GM19395 (cell line): Measurements from ENCODE around the gene SLC25A28.

Experiments used
- ATAC-seq: cut with Tn5 transposase; IDR thresholded peaks from one replicate; pipeline ENCODE4 v1.9.1; 2021; ENCODE audit warnings: mild to moderate bottlenecking, moderate library complexity; ENCODE audit not compliant: unreplicated experiment

SLC25A28 gene

GRCh38 chr10:99619851-99620710 lies at the start of gene SLC25A28:
TSS of gene SLC25A28 (minus strand) at chr10:99620439. CDS start at chr10:99620335, 104 bp downstream.
- ATAC-seq: no peak

- no peak for ATAC-seq
These were observed 47.0 kb upstream of the SLC25A28 start for GRCh38 chr10:99667108-99667751.

- ATAC-seq: no peak
These were observed 45.1 kb upstream of the SLC25A28 start for GRCh38 chr10:99665304-99665703.

GRCh38 chr10:99661377-99661763 lies 41.1 kb upstream of the SLC25A28 start:
- ATAC-seq: no peak

GRCh38 chr10:99660662-99661376 lies 40.6 kb upstream of the SLC25A28 start:
- no peak for ATAC-seq

- ATAC-seq: no peak
These were observed 39.7 kb upstream of the SLC25A28 start for GRCh38 chr10:99659868-99660366.

GRCh38 chr10:99659031-99659867 lies 39.0 kb upstream of the SLC25A28 start, which contains the start of gene ENTPD7:
TSS of gene ENTPD7 (plus strand) at chr10:99659509. CDS start at chr10:99659957, 448 bp downstream.
- ATAC-seq: peak; percentile 99

- ATAC-seq: peak; percentile 3
These were observed 38.4 kb upstream of the SLC25A28 start for GRCh38 chr10:99658622-99659030.

GRCh38 chr10:99656199-99657064 lies 36.2 kb upstream of the SLC25A28 start:
- no peak for ATAC-seq

- ATAC-seq: no peak
These were observed 34.3 kb upstream of the SLC25A28 start for GRCh38 chr10:99654390-99655175.

GRCh38 chr10:99652800-99653390 lies 32.7 kb upstream of the SLC25A28 start:
- no peak for ATAC-seq

- ATAC-seq: no peak
These were observed 28.5 kb upstream of the SLC25A28 start for GRCh38 chr10:99648717-99649116.

- ATAC-seq: no peak
These were observed 27.4 kb upstream of the SLC25A28 start for GRCh38 chr10:99647601-99648151.

- ATAC-seq: no peak
These were observed 13.6 kb upstream of the SLC25A28 start for GRCh38 chr10:99633832-99634231.

- no peak for ATAC-seq
These were observed 11.3 kb upstream of the SLC25A28 start for GRCh38 chr10:99631496-99631895.

GRCh38 chr10:99630991-99631390 lies 10.8 kb upstream of the SLC25A28 start:
- no peak for ATAC-seq

- no peak for ATAC-seq
These were observed 10.2 kb upstream of the SLC25A28 start for GRCh38 chr10:99630433-99630832.

GRCh38 chr10:99629625-99629978 lies 9.4 kb upstream of the SLC25A28 start:
- ATAC-seq: no peak
